ENCODE results near the gene BRICD5.

- TF ChIP-seq CTCF (IDR thresholded peaks at IDR 0.05) (no peak), POLR2A (IDR thresholded peaks at IDR 0.05) (no peak)
Measured at GRCh38 chr16:2233872-2234812, 23.5 kb upstream of the BRICD5 start.
